ENCODE results near the gene ATP5F1E.

DNA sequence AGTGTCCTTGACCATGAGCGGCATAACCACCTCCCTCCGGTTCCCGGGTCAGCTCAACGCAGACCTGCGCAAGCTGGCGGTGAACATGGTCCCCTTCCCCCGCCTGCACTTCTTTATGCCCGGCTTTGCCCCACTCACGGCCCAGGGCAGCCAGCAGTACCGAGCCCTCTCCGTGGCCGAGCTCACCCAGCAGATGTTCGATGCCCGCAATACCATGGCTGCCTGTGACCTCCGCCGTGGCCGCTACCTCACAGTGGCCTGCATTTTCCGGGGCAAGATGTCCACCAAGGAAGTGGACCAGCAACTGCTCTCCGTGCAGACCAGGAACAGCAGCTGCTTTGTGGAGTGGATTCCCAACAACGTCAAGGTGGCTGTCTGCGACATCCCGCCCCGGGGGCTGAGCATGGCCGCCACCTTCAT is 8.0 kb downstream of the ATP5F1E start:
- TF ChIP-seq KDM2B (CRISPR knock-in tag; IDR thresholded peaks at IDR 0.05) (no peak), SOX6 (IDR thresholded peaks at IDR 0.05) (no peak), PML (IDR thresholded peaks at IDR 0.05; ENCODE audit: low read length) (no peak), MECOM (CRISPR knock-in tag; IDR thresholded peaks at IDR 0.05) (no peak), SIN3B (IDR thresholded peaks at IDR 0.05; ENCODE audit: low read depth) (no peak), MAFK (IDR thresholded peaks at IDR 0.05; ENCODE audit: low read length) (no peak), SREBF2 (CRISPR knock-in tag; IDR thresholded peaks at IDR 0.05) (no peak), POLR3A (IDR thresholded peaks at IDR 0.05; ENCODE audit: borderline replicate concordance, extremely low read depth, insufficient read depth, insufficient read length) (no peak), CTCF (IDR thresholded peaks at IDR 0.05 in 2 of 3, conservative IDR thresholded peaks at IDR 0.05 in 1 of 3; ENCODE audit: insufficient read depth in 2 of 3, low read depth in 1 of 3, low read length in 3 of 3) (no peak), RFX5 (IDR thresholded peaks at IDR 0.05; ENCODE audit: low read depth, low read length) (no peak)
